GM18870 (cell line): ENCODE measurements around the gene ATG5.

Experiments used
- ATAC-seq: cut with Tn5 transposase; IDR thresholded peaks from one replicate; pipeline ENCODE4 v1.9.1; 2021; ENCODE audit warnings: moderate library complexity; ENCODE audit not compliant: unreplicated experiment

Gene ATG5

GRCh38 chr6:106226676-106227075 is 98.9 kb downstream of the ATG5 start:
- no peak for ATAC-seq

- no peak for ATAC-seq
These were observed 100.0 kb downstream of the ATG5 start for GRCh38 chr6:106225581-106225980.

GRCh38 chr6:106223300-106223930 is 102.1 kb downstream of the ATG5 start:
- ATAC-seq, result no peak

- ATAC-seq, result peak; percentile 76
These were observed 105.1 kb downstream of the ATG5 start for GRCh38 chr6:106220485-106220884.

GRCh38 chr6:106216527-106216926 is 109.0 kb downstream of the ATG5 start:
- no peak for ATAC-seq

GRCh38 chr6:106215608-106216007 is 110.0 kb downstream of the ATG5 start:
- ATAC-seq, result no peak

- no peak for ATAC-seq
These were observed 111.0 kb downstream of the ATG5 start for GRCh38 chr6:106214531-106214930.

GRCh38 chr6:106213660-106214289 is 111.8 kb downstream of the ATG5 start:
- ATAC-seq, result no peak

- ATAC-seq, result no peak
These were observed 113.0 kb downstream of the ATG5 start for GRCh38 chr6:106212576-106212975.

GRCh38 chr6:106206905-106207304 is 118.7 kb downstream of the ATG5 start:
- peak; percentile 50 for ATAC-seq

- no peak for ATAC-seq
These were observed 120.6 kb downstream of the ATG5 start for GRCh38 chr6:106204961-106205360.

- ATAC-seq, result no peak
These were observed 125.6 kb downstream of the ATG5 start for GRCh38 chr6:106199998-106200397.

- ATAC-seq, result no peak
These were observed 126.2 kb downstream of the ATG5 start for GRCh38 chr6:106199331-106199730.

GRCh38 chr6:106197441-106197840 is 128.1 kb downstream of the ATG5 start:
- ATAC-seq, result no peak

GRCh38 chr6:106194949-106195921 is 130.3 kb downstream of the ATG5 start:
- no peak for ATAC-seq

- no peak for ATAC-seq
These were observed 132.7 kb downstream of the ATG5 start for GRCh38 chr6:106192824-106193223.

GRCh38 chr6:106188104-106188794 is 137.3 kb downstream of the ATG5 start:
- no peak for ATAC-seq

GRCh38 chr6:106187424-106187982 is 138.1 kb downstream of the ATG5 start:
- no peak for ATAC-seq

GRCh38 chr6:106186714-106187113 is 138.8 kb downstream of the ATG5 start:
- ATAC-seq, result no peak

- no peak for ATAC-seq
These were observed 139.4 kb downstream of the ATG5 start for GRCh38 chr6:106186172-106186571.

- no peak for ATAC-seq
These were observed 139.9 kb downstream of the ATG5 start for GRCh38 chr6:106185615-106186014.
